H1 (cell line): ENCODE data around the gene NCOA1. TPM values are rescaled to one million over a fixed set of nuclear protein-coding genes. Genes with fewer than 3 reads are reported as not detected.

ENCODE experiments used
- CTCF ChIA-PET: fragments of 300-600 bp; sonication (Branson Sonifier 250); formaldehyde crosslinking; loops from one replicate; lab custom pipeline; 2021; ENCODE audit not compliant: partially characterized antibody; lab: Charles Lee
- POLR2A ChIA-PET: fragments of 300-600 bp; sonication (Branson Sonifier 250); formaldehyde crosslinking; loops from one replicate; lab custom pipeline; 2021; ENCODE audit warnings: inconsistent platforms; ENCODE audit not compliant: partially characterized antibody; lab: Charles Lee
- DNase-seq, 2 experiments: peaks; one replicate each; pipeline versions ENCODE4 v3.0.0 to v3.0.0-alpha.2; 2010 to 2022; ENCODE audit warnings: low spot score in 2 of 2, low read depth in 1 of 2, mixed read lengths in 1 of 2
- FAIRE-seq: peaks from 2 replicates; lab custom pipeline; 2011; peaks lifted over from hg19 to GRCh38; lab: Jason Lieb, UNC
- H2AFZ ChIP-seq: 2 replicates; pipeline ENCODE4 v1.8.1; 2012; ENCODE audit warnings: low read length, inconsistent platforms
- H2AK5ac ChIP-seq: 2 replicates; pipeline ENCODE4 v1.6.1; 2013; ENCODE audit warnings: low read depth, low read length
- H2BK120ac ChIP-seq: replicated peaks from 2 replicates; pipeline ENCODE3; 2013; ENCODE audit warnings: low read depth, low read length, inconsistent platforms
- H2BK12ac ChIP-seq: 2 replicates; pipeline ENCODE4 v1.6.1; 2013; ENCODE audit warnings: low read depth, low read length
- H2BK15ac ChIP-seq: 2 replicates; pipeline ENCODE4 v1.6.1; 2013; ENCODE audit warnings: low read length
- H2BK20ac ChIP-seq: 2 replicates; pipeline ENCODE4 v1.6.1; 2013; ENCODE audit warnings: low read length
- H2BK5ac ChIP-seq: 2 replicates; pipeline ENCODE4 v1.6.1; 2013; ENCODE audit warnings: low read depth, low read length
- H3K14ac ChIP-seq: 2 replicates; pipeline ENCODE4 v1.6.1; 2013; ENCODE audit warnings: inconsistent platforms; ENCODE audit not compliant: insufficient read length
- H3K18ac ChIP-seq: 2 replicates; pipeline ENCODE4 v1.6.1; 2013; ENCODE audit warnings: low read length; ENCODE audit errors: extremely low read depth
- H3K23ac ChIP-seq: 2 replicates; pipeline ENCODE4 v1.6.1; 2013; ENCODE audit warnings: inconsistent platforms; ENCODE audit not compliant: insufficient read length
- H3K23me2 ChIP-seq: 2 replicates; pipeline ENCODE4 v1.6.1; 2013; ENCODE audit warnings: low read depth, low read length
- H3K27ac ChIP-seq: 2 replicates; pipeline ENCODE4 v1.6.1; 2011; ENCODE audit warnings: low read depth, low read length, inconsistent platforms
- H3K27me3 ChIP-seq, 4 experiments: replicated peaks in 1 of 4; 1 replicate in 1 of 4; 2 replicates in 3 of 4; pipeline versions ENCODE4 v1.6.1 to v1.8.1; 2011 to 2013; ENCODE audit warnings: low read length in 3 of 4, mild to moderate bottlenecking in 3 of 4, inconsistent platforms in 2 of 4, mixed read lengths in 2 of 4, moderate library complexity in 1 of 4; ENCODE audit not compliant: control insufficient read depth in 3 of 4, insufficient read depth in 3 of 4; ENCODE audit errors: extremely low read depth in 1 of 4
- H3K36me3 ChIP-seq, 4 experiments: 2 replicates each; pipeline versions ENCODE4 v1.6.1 to v1.8.1; 2011 to 2013; ENCODE audit warnings: mild to moderate bottlenecking in 4 of 4, low read length in 3 of 4, moderate library complexity in 2 of 4, control low read depth in 1 of 4, inconsistent platforms in 1 of 4; ENCODE audit not compliant: insufficient read depth in 4 of 4, control insufficient read depth in 2 of 4
- H3K4ac ChIP-seq: replicated peaks from 2 replicates; pipeline ENCODE3; 2013; ENCODE audit warnings: low read length, low read depth, mixed read lengths, inconsistent platforms; ENCODE audit not compliant: insufficient read length
- H3K4me1 ChIP-seq, 4 experiments: replicated peaks in 1 of 4; 1 replicate in 1 of 4; 2 replicates in 3 of 4; pipeline versions ENCODE4 v1.6.1 to v1.8.1; 2011 to 2013; ENCODE audit warnings: low read length in 3 of 4, inconsistent platforms in 2 of 4, mixed read lengths in 1 of 4; ENCODE audit not compliant: insufficient read depth in 4 of 4, control insufficient read depth in 3 of 4
- H3K4me2 ChIP-seq, 2 experiments: 2 replicates each; pipeline versions ENCODE4 v1.6.1 to v1.8.1; 2011 to 2013; ENCODE audit warnings: low read depth in 2 of 2, low read length in 2 of 2, control low read depth in 1 of 2, inconsistent platforms in 1 of 2, mild to moderate bottlenecking in 1 of 2; ENCODE audit not compliant: insufficient read depth in 1 of 2
- H3K4me3 ChIP-seq, 4 experiments: fragments of 200-600, 300-600 bp in 1 of 4; sonication (generic), shearing (Covaris generic), sonication (Bioruptor Twin) in 1 of 4; 2 replicates each; pipeline versions ENCODE4 v1.5.1 to v1.8.1; 2011 to 2016; ENCODE audit warnings: low read length in 4 of 4, low read depth in 3 of 4, control low read depth in 2 of 4, inconsistent platforms in 2 of 4, mild to moderate bottlenecking in 2 of 4, mixed read lengths in 1 of 4, moderate library complexity in 1 of 4; ENCODE audit not compliant: insufficient read depth in 2 of 4; ENCODE audit errors: extremely low read depth in 1 of 4
- H3K56ac ChIP-seq: replicated peaks from 2 replicates; pipeline ENCODE3; 2013; ENCODE audit warnings: low read depth, mild to moderate bottlenecking, mixed read lengths, low read length, inconsistent platforms; ENCODE audit not compliant: insufficient read length
- H3K79me1 ChIP-seq: 2 replicates; pipeline ENCODE4 v1.6.1; 2013; ENCODE audit warnings: low read depth, low read length, control low read depth
- H3K79me2 ChIP-seq, 2 experiments: 2 replicates each; pipeline versions ENCODE4 v1.6.1 to v1.8.1; 2012 to 2013; ENCODE audit warnings: low read length in 2 of 2, mild to moderate bottlenecking in 2 of 2, inconsistent platforms in 1 of 2; ENCODE audit not compliant: insufficient read depth in 2 of 2, control insufficient read depth in 1 of 2
- H3K9ac ChIP-seq, 4 experiments: replicated peaks in 1 of 4; 1 replicate in 1 of 4; 2 replicates in 3 of 4; pipeline versions ENCODE4 v1.6.1 to v1.8.1; 2011 to 2013; ENCODE audit warnings: low read depth in 3 of 4, low read length in 3 of 4, control low read depth in 2 of 4, mild to moderate bottlenecking in 2 of 4, moderate library complexity in 2 of 4, inconsistent platforms in 1 of 4; ENCODE audit errors: extremely low read depth in 1 of 4
- H3K9me3 ChIP-seq, 2 experiments: 2 replicates each; pipeline versions ENCODE4 v1.6.1 to v1.8.1; 2012 to 2013; ENCODE audit warnings: mild to moderate bottlenecking in 2 of 2, moderate library complexity in 2 of 2, control low read depth in 1 of 2, inconsistent platforms in 1 of 2, low read depth in 1 of 2, low read length in 1 of 2, mixed read lengths in 1 of 2; ENCODE audit not compliant: insufficient read depth in 2 of 2
- H4K20me1 ChIP-seq, 2 experiments: replicated peaks in 1 of 2; 2 replicates each; pipeline versions ENCODE3 to v1.8.1; 2011 to 2013; ENCODE audit warnings: inconsistent platforms in 2 of 2, low read length in 2 of 2, mild to moderate bottlenecking in 1 of 2; ENCODE audit not compliant: insufficient read depth in 2 of 2, control insufficient read depth in 1 of 2
- H4K5ac ChIP-seq: 2 replicates; pipeline ENCODE4 v1.6.1; 2013; ENCODE audit warnings: low read length, low read depth, mixed read lengths, inconsistent platforms; ENCODE audit not compliant: insufficient read length
- H4K8ac ChIP-seq: 2 replicates; pipeline ENCODE4 v1.8.0; 2013; ENCODE audit warnings: mild to moderate bottlenecking, moderate library complexity, low read length, inconsistent platforms; ENCODE audit not compliant: insufficient read depth; ENCODE audit errors: extremely low read depth
- H4K91ac ChIP-seq: replicated peaks from 2 replicates; pipeline ENCODE3; 2013; ENCODE audit warnings: low read length, mixed read lengths, inconsistent platforms; ENCODE audit not compliant: insufficient read length
- SP2 ChIP-seq: IDR thresholded peaks from 2 replicates; pipeline ENCODE4 v1.6.1; 2012; ENCODE audit warnings: mild to moderate bottlenecking, low read length, inconsistent platforms
- WGBS, 2 experiments: shearing (Covaris generic) in 1 of 2; methylation state at CpG; one replicate each; pipeline versions ENCODE4 v1.1.6 to v1.1.7; 2013 to 2015; ENCODE audit warnings: low lambda C conversion rate in 2 of 2, mixed read lengths in 2 of 2, inconsistent platforms in 1 of 2, low coverage in 1 of 2, missing lambda C conversion rate in 1 of 2; ENCODE audit not compliant: insufficient replicate concordance in 2 of 2, insufficient coverage in 1 of 2, insufficient read length in 1 of 2; ENCODE audit errors: extremely low coverage in 1 of 2, missing lambda C conversion rate in 1 of 2; 5-methylcytosine and 5-hydroxymethylcytosine counted together
- polyA plus RNA-seq, 7 experiments: library from polyadenylated mRNA; depleted of rRNA in 3 of 7; stranded (reverse) in 5 of 7; unstranded in 2 of 7; fragments of >200 nt in 5 of 7; fragments of 200-250 nt in 2 of 7; gene quantifications; 1 replicate in 5 of 7; 2 replicates in 1 of 7; 4 replicates in 1 of 7; pipeline versions ENCODE4 v1.2.1 to v1.2.3, GENCODE V29; 2011 to 2013; ENCODE audit warnings: missing spikeins in 2 of 7, mixed read lengths in 2 of 7
- total RNA-seq: library from RNA; stranded (reverse); fragmentation: NEBNext Ultra II Directional; extraction: Animal tissue kit (Norgen Biotek cat#: 25700); gene quantifications from 2 replicates; pipeline ENCODE4 v1.2.1, GENCODE V29; 2021

Gene NCOA1
- total and polyA plus RNA-seq, 2 of the 8 experiments (the other 6 are each of a cell fraction or from before 2014, with no cell fraction given) = 12.8 to 17.9 TPM

DNA sequence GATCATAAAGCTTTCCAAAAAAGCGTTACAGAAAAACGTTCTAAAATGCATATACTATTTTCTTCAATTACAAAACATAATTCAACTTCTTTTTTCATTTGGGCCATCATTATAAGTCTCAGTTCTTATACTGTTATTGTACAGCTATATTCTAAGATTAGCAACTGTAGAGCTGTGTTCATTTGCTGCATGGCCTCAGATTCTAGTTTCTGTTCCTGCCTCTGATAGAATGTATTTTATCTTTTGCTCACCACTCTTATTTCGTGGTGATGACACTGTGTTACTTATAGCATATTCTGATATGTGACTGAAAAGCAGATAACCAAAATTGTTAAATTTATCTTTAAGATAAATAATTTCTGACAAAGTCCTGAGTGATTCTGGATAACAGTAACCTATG, 234.9 kb downstream of the NCOA1 start:
- no peaks in the 10 kb centered on the region for H3K79me2 ChIP-seq
- no peak overlapping the region for H4K5ac ChIP-seq
- no peak overlapping the region for H3K27ac ChIP-seq
- TF ChIP-seq SP2 = no peak
- no peaks in the 10 kb centered on the region for H3K79me1 ChIP-seq
- no peak for DNase-seq
- WGBS, 2 experiments = 71 to 100% methylated on average over 2 to 3 of the region's 3 CpGs
- H3K4ac ChIP-seq = no peak overlapping the region
- no peak overlapping the region for H3K18ac ChIP-seq
- H3K27me3 ChIP-seq = no peaks in the 10 kb centered on the region
- no peaks in the 10 kb centered on the region for H3K23me2 ChIP-seq
- H2BK15ac ChIP-seq = no peak overlapping the region
- no peak overlapping the region for H4K8ac ChIP-seq
- CTCF ChIA-PET = interaction anchor here (0.7 kb wide), 1 partner anchor 200 kb away, joined by 3 read pairs; no protein-coding TSS in a partner anchor
- no peak overlapping the region for H2BK120ac ChIP-seq
- H3K23ac ChIP-seq = no peak overlapping the region
- no peak overlapping the region for H3K4me2 ChIP-seq
- no peaks in the 10 kb centered on the region for H3K36me3 ChIP-seq
- no peak overlapping the region for H3K9ac ChIP-seq
- no peak overlapping the region for H3K4me3 ChIP-seq
- POLR2A ChIA-PET = no interaction called here
- no peak overlapping the region for H2BK12ac ChIP-seq
- H2BK5ac ChIP-seq = no peak overlapping the region
- no peaks in the 10 kb centered on the region for H4K20me1 ChIP-seq
- no peak overlapping the region for H2AFZ ChIP-seq
- no peaks in the 10 kb centered on the region for H3K4me1 ChIP-seq
- no peak overlapping the region for H3K56ac ChIP-seq
- H4K91ac ChIP-seq = no peak overlapping the region
- H2BK20ac ChIP-seq = no peak overlapping the region
- H2AK5ac ChIP-seq = no peak overlapping the region
- FAIRE-seq = no peak
- no peaks in the 10 kb centered on the region for H3K9me3 ChIP-seq
- H3K14ac ChIP-seq = no peak overlapping the region
